ENCODE results near the gene MX1. TPM values are rescaled to one million over a fixed set of nuclear protein-coding genes. Genes with fewer than 3 reads are reported as not detected.

MX1 gene
- total RNA-seq, 1 experiment from 2014 or later, result 1.2 TPM

DNA sequence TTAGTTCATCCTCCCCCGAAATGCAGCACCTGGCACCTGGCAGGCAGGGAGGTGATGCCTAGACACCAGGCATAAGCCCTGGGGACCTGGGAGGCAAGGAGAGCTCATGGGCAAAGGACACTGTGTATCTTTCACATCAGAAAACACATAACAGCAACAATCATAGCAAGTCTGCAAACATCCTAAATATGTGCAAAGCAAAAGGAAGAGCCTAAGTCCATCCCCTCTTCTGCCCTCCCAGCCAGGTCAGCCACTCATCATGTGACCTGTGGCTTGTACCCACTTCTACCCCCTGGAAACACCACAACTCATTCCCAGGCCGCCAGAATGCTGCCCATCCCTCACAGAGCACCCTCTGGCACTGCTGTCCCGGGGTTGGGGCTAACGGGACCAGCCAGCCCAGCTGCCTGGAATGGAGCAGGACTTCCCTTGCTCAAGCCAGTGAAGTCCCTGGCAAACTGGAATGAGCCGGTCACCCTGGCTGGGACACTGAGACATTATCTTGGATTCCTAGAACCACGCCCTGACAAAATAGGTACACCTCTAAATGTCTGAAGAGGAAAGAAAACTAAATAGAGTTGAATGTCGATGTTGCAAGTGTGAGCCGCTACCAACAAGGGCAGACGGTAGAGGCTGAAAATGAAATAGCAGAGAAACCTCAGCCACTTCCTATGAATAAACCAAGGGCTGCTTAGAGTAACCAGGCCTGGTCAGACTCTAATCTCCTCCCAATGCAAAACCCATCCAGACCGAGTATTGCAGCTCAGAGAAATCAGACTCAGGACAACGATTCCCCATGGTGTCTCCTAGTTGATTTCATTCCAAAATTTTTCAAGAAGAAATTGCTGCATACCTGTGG is 52.5 kb downstream of the MX1 start:
- no peak overlapping the region for H3K4me3 ChIP-seq (ENCODE audit: low read depth, low read length, poor library complexity, severe bottlenecking)
- CTCF ChIA-PET, result no interaction called here

DNA sequence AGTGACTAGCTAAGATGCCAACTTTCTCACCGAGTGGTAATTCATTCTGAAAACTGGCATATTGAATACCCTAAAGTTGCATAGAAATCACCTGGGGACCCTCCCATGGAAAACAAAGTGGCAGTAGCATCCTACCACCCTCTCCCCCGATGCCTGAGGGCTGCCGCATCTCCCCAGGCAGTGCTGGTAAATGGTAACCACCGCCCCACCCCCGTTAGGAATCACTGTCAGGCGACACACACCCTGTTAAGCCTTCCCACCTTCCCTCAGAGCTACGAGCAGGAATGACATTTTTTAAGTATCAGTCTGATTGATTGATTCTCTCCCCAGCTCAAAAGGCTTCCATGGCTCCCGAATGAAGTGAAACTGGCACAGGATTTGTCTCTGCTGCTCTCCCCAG is 53.6 kb downstream of the MX1 start:
- CTCF ChIA-PET, result no interaction called here

More for the DNA sequence above, 52.5 kb downstream of the MX1 start:
- TF ChIP-seq CTCF (conservative IDR thresholded peaks at IDR 0.05; ENCODE audit: low read depth, low read length) (no peak), EZH2 (IDR thresholded peaks at IDR 0.05; ENCODE audit: borderline replicate concordance, low read depth, low read length, poor library complexity, severe bottlenecking) (no peak)
- Histone ChIP-seq H3K36me3 (ENCODE audit: insufficient read depth, low read length, poor library complexity, severe bottlenecking) (no peaks in the 10 kb centered on the region), H3K9me3 (ENCODE audit: low read depth, low read length, poor library complexity, severe bottlenecking) (no peaks in the 10 kb centered on the region), H3K4me1 (ENCODE audit: insufficient read depth, low read length, poor library complexity, severe bottlenecking) (no peaks in the 10 kb centered on the region), H3K27ac (ENCODE audit: low read depth, low read length, poor library complexity, severe bottlenecking) (no peak overlapping the region), H3K27me3 (replicated peaks; ENCODE audit: insufficient read depth, low read depth, low read length, poor library complexity) (peaks cover 6% of the 10 kb centered on the region)
- intact Hi-C loops (cut with micrococcal nuclease; ENCODE audit: unreplicated experiment), result no loop called here
- BruUV-seq (replicated peaks), result no TSS peak
- POLR2A ChIA-PET (ENCODE audit: low non-redundant PET), result no interaction called here
- DNase-seq (ENCODE audit: low spot score), result no peak

GRCh38 chr21:41480086-41480690 is 54.1 kb downstream of the MX1 start:
- no TSS peak for BruUV-seq (replicated peaks)

More for the DNA sequence above, 53.6 kb downstream of the MX1 start:
- intact Hi-C loops (cut with micrococcal nuclease; ENCODE audit: unreplicated experiment), result no loop called here
- POLR2A ChIA-PET (ENCODE audit: low non-redundant PET), result no interaction called here
- TF ChIP-seq EZH2 (IDR thresholded peaks at IDR 0.05; ENCODE audit: borderline replicate concordance, low read depth, low read length, poor library complexity, severe bottlenecking), result no peak
- TF ChIP-seq CTCF (conservative IDR thresholded peaks at IDR 0.05; ENCODE audit: low read depth, low read length), result no peak
- Histone ChIP-seq H3K36me3 (ENCODE audit: insufficient read depth, low read length, poor library complexity, severe bottlenecking) (no peaks in the 10 kb centered on the region), H3K4me3 (ENCODE audit: low read depth, low read length, poor library complexity, severe bottlenecking) (no peak overlapping the region), H3K9me3 (ENCODE audit: low read depth, low read length, poor library complexity, severe bottlenecking) (no peaks in the 10 kb centered on the region), H3K4me1 (ENCODE audit: insufficient read depth, low read length, poor library complexity, severe bottlenecking) (no peaks in the 10 kb centered on the region), H3K27me3 (replicated peaks; ENCODE audit: insufficient read depth, low read depth, low read length, poor library complexity) (peaks cover 6% of the 10 kb centered on the region), H3K27ac (ENCODE audit: low read depth, low read length, poor library complexity, severe bottlenecking) (no peak overlapping the region)
- no peak for DNase-seq (ENCODE audit: low spot score)
- no TSS peak for BruUV-seq (replicated peaks)

More at GRCh38 chr21:41480086-41480690, 54.1 kb downstream of the MX1 start:
- intact Hi-C loops (cut with micrococcal nuclease; ENCODE audit: unreplicated experiment), result no loop called here
- DNase-seq (ENCODE audit: low spot score), result no peak
- Histone ChIP-seq H3K4me1 (ENCODE audit: insufficient read depth, low read length, poor library complexity, severe bottlenecking) (no peaks in the 10 kb centered on the region), H3K4me3 (ENCODE audit: low read depth, low read length, poor library complexity, severe bottlenecking) (no peak overlapping the region), H3K9me3 (ENCODE audit: low read depth, low read length, poor library complexity, severe bottlenecking) (no peaks in the 10 kb centered on the region), H3K27me3 (replicated peaks; ENCODE audit: insufficient read depth, low read depth, low read length, poor library complexity) (peaks cover 6% of the 10 kb centered on the region), H3K27ac (ENCODE audit: low read depth, low read length, poor library complexity, severe bottlenecking) (no peak overlapping the region), H3K36me3 (ENCODE audit: insufficient read depth, low read length, poor library complexity, severe bottlenecking) (no peaks in the 10 kb centered on the region)
- TF ChIP-seq CTCF (conservative IDR thresholded peaks at IDR 0.05; ENCODE audit: low read depth, low read length) (no peak), EZH2 (IDR thresholded peaks at IDR 0.05; ENCODE audit: borderline replicate concordance, low read depth, low read length, poor library complexity, severe bottlenecking) (no peak)
- ChIA-PET CTCF (no interaction called here), POLR2A (ENCODE audit: low non-redundant PET) (no interaction called here)
